ENCODE measurements around the gene ARMH2.

The ARMH2 gene

DNA sequence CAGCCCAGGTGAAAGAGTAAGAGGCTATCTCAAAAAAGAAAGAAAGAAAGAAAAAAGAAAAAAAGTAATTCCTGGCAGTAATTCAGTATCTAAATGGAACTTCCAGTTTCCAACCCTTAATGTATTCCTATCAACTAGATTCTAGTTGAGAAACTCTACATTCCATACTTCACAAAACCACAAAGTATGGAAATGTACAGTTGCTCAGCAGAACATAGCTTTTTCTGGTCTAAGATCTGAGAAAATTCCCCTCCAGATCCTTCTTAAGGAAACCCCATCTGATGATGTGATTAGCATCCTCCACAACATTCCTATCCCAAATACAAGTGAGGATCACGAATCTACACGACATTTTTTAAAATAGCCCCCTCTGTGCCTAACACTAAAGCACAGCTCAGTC is 3.6 kb downstream of the ARMH2 start:
- Histone ChIP-seq H3K36me3 (no peaks in the 10 kb centered on the region), H3K27me3 (no peaks in the 10 kb centered on the region), H3K4me1 (peaks cover 5% of the 10 kb centered on the region; the same call in 1 of the 2 replicates), H3K4me3 (ENCODE audit: low read depth, low read length) (no peak overlapping the region), H3K9me3 (no peaks in the 10 kb centered on the region)
- TF ChIP-seq CTCF (IDR thresholded peaks at IDR 0.05; ENCODE audit: low read depth, low read length): no peak
- DNase-seq: no peak

DNA sequence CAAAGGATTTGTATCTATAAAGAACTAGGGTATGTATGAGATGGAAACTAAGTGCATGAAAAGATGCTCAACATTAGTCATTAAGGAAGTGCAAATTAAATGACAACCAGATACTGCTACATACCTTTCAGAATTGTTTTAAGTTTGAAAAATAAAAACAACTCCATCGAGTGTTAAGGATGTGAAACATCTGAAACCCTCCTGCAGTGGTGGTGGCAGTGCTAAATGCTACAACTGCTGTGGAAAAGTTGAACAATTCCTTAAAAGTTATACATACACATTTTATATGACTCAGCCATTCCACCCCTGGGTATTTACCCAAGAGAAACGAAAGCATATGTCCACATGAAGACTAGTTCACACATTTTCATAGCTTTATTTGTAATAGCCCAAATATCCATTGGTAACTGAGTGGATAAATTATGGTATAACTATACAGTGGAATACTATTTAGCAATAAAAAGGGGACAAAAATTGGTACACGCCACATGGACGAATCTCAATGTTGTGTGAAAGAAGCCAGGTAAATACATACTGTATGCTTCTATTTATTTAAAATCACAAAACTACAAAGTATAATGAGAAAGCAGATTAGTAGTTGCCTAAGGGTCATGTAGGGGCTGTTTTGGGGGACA is 10.6 kb downstream of the ARMH2 start:
- Histone ChIP-seq H3K36me3 (peaks cover 56% of the 10 kb centered on the region), H3K27me3 (no peaks in the 10 kb centered on the region)

GRCh38 chr6:24780206-24780605 is 18.5 kb downstream of the ARMH2 start:
- no peaks in the 10 kb centered on the region for H3K9me3 ChIP-seq
- H3K4me1 ChIP-seq: peaks cover 4% of the 10 kb centered on the region; the same call in 1 of the 2 replicates
- DNase-seq: no peak
- H3K4me3 ChIP-seq (ENCODE audit: low read depth, low read length): no peak overlapping the region
- H3K36me3 ChIP-seq: peaks cover 65% of the 10 kb centered on the region
- H3K27me3 ChIP-seq: no peaks in the 10 kb centered on the region
- no peak for TF ChIP-seq CTCF (IDR thresholded peaks at IDR 0.05; ENCODE audit: low read depth, low read length)

More for the DNA sequence above, 10.6 kb downstream of the ARMH2 start:
- TF ChIP-seq CTCF (IDR thresholded peaks at IDR 0.05; ENCODE audit: low read depth, low read length): no peak
- no peaks in the 10 kb centered on the region for H3K4me1 ChIP-seq
- H3K4me3 ChIP-seq (ENCODE audit: low read depth, low read length): no peak overlapping the region
- DNase-seq: no peak
- no peaks in the 10 kb centered on the region for H3K9me3 ChIP-seq

- H3K36me3 ChIP-seq: peaks cover 58% of the 10 kb centered on the region
- H3K4me1 ChIP-seq: peaks cover 4% of the 10 kb centered on the region; the same call in 1 of the 2 replicates
- no peaks in the 10 kb centered on the region for H3K9me3 ChIP-seq
- no peak for TF ChIP-seq CTCF (IDR thresholded peaks at IDR 0.05; ENCODE audit: low read depth, low read length)
- no peaks in the 10 kb centered on the region for H3K27me3 ChIP-seq
- no peak for DNase-seq
- no peak overlapping the region for H3K4me3 ChIP-seq (ENCODE audit: low read depth, low read length)
Measured at GRCh38 chr6:24779416-24780016, 19.2 kb downstream of the ARMH2 start.

- DNase-seq: no peak
- TF ChIP-seq CTCF (IDR thresholded peaks at IDR 0.05; ENCODE audit: low read depth, low read length): no peak
- Histone ChIP-seq H3K27me3 (no peaks in the 10 kb centered on the region), H3K4me1 (peaks cover 4% of the 10 kb centered on the region; the same call in 1 of the 2 replicates), H3K9me3 (no peaks in the 10 kb centered on the region), H3K4me3 (ENCODE audit: low read depth, low read length) (no peak overlapping the region), H3K36me3 (peaks cover 51% of the 10 kb centered on the region)
Measured at GRCh38 chr6:24778878-24779277, 19.8 kb downstream of the ARMH2 start.

GRCh38 chr6:24778121-24778520 is 20.6 kb downstream of the ARMH2 start:
- Histone ChIP-seq H3K4me1 (peaks cover 4% of the 10 kb centered on the region; the same call in 1 of the 2 replicates), H3K9me3 (no peaks in the 10 kb centered on the region), H3K4me3 (ENCODE audit: low read depth, low read length) (no peak overlapping the region), H3K36me3 (peaks cover 44% of the 10 kb centered on the region), H3K27me3 (no peaks in the 10 kb centered on the region)
- no peak for TF ChIP-seq CTCF (IDR thresholded peaks at IDR 0.05; ENCODE audit: low read depth, low read length)
- DNase-seq: no peak

Data from BE2C (cell line).